Mesodermal cell (in vitro differentiated cells): ENCODE measurements around the gene LRRTM3.

Experiments
- H3K27ac ChIP-seq: 2 replicates; pipeline ENCODE4 v1.7.0; 2013; ENCODE audit warnings: mild to moderate bottlenecking, low read depth, low read length, moderate library complexity; ENCODE audit not compliant: severe bottlenecking
- H3K36me3 ChIP-seq: 2 replicates; pipeline ENCODE4 v1.7.1; 2013; ENCODE audit warnings: mild to moderate bottlenecking, low read length, moderate library complexity; ENCODE audit not compliant: control insufficient read depth, insufficient read depth
- H3K4me1 ChIP-seq: one replicate; pipeline ENCODE4 v1.7.1; 2013; ENCODE audit warnings: mild to moderate bottlenecking, low read length; ENCODE audit not compliant: insufficient read depth, control insufficient read depth, poor library complexity, severe bottlenecking
- H3K4me3 ChIP-seq: 2 replicates; pipeline ENCODE4 v1.7.0; 2013; ENCODE audit warnings: low read length, control low read depth, mild to moderate bottlenecking; ENCODE audit not compliant: insufficient read depth, poor library complexity, severe bottlenecking; ENCODE audit errors: extremely low read depth
- H3K9me3 ChIP-seq: 2 replicates; pipeline ENCODE4 v1.7.1; 2013; ENCODE audit warnings: mild to moderate bottlenecking, low read length, moderate library complexity; ENCODE audit not compliant: control insufficient read depth
- WGBS, 2 experiments: methylation state at CpG; one replicate each; pipeline ENCODE4 v1.1.5; 2013; ENCODE audit warnings: missing lambda C conversion rate in 2 of 2; ENCODE audit not compliant: insufficient coverage in 2 of 2; 5-methylcytosine and 5-hydroxymethylcytosine counted together

The LRRTM3 gene

DNA sequence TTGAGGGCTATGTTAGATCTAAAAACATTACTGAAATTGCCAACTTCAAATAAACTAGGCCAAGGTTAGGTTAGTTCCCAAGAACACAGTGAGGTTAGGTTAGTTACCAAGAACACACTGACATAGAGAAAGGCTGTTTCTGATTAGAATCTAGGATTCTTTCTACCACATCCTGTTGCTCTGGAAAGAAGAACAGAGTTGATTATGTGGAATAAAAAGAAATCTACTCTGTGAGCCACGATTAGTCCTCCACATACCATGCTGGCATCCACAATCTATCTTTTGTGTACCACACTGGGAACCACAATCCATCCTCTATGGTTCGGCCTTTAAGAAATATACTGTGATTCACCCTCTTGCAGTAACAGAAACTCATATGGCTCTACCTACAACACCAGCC, 91.4 kb downstream of the LRRTM3 start:
- WGBS, 2 experiments = no CpG with 5 or more reads among the region's 2 CpGs
- H3K4me3 ChIP-seq = no peak overlapping the region
- no peaks in the 10 kb centered on the region for H3K4me1 ChIP-seq
- H3K27ac ChIP-seq = no peak overlapping the region
- no peaks in the 10 kb centered on the region for H3K36me3 ChIP-seq
- H3K9me3 ChIP-seq = no peaks in the 10 kb centered on the region

DNA sequence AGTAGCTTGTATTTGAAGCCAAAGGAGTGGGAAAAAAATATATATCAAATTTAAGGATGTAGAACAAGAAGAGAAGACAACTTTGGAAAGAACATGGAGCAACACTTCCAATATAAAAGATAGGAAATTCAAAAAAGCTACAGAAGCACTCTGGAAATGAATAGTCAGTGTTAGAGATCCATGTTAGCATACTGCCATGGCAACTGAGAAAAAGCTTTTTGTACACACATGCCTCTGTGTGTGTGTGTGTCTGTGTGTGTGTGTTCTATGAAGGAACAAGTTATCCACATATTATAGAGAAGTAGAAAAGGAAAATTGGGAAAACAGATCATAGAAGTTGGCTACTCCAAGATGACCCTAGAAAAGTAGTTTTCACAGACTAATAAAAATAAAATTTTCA, 96.3 kb downstream of the LRRTM3 start:
- no peak overlapping the region for H3K4me3 ChIP-seq
- no peaks in the 10 kb centered on the region for H3K9me3 ChIP-seq
- no peaks in the 10 kb centered on the region for H3K4me1 ChIP-seq
- no peaks in the 10 kb centered on the region for H3K36me3 ChIP-seq
- H3K27ac ChIP-seq = no peak overlapping the region

DNA sequence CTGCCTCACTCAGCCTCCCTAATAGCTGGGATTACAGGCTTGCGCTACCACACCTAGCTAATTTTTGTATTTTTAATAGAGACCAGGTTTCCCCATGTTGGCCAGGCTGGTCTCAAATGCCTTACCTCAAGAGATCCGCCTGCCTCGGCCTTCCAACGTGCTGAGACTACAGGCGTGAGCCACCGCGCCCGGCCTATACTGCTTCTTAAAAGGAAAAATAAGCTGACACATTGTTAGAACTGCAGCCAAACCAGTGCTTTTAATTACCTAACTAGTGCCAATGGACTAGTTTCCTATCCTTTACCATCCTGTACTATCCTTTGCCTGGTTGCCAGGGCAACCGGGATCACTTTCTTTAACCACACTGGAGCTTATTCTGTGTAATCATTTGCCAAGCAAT, 108.0 kb downstream of the LRRTM3 start:
- Histone ChIP-seq H3K4me3 (no peak overlapping the region), H3K4me1 (no peaks in the 10 kb centered on the region), H3K36me3 (no peaks in the 10 kb centered on the region), H3K27ac (no peak overlapping the region), H3K9me3 (no peaks in the 10 kb centered on the region)
- 97 to 98% methylated on average over 7 to 9 of the region's 9 CpGs for WGBS, 2 experiments

DNA sequence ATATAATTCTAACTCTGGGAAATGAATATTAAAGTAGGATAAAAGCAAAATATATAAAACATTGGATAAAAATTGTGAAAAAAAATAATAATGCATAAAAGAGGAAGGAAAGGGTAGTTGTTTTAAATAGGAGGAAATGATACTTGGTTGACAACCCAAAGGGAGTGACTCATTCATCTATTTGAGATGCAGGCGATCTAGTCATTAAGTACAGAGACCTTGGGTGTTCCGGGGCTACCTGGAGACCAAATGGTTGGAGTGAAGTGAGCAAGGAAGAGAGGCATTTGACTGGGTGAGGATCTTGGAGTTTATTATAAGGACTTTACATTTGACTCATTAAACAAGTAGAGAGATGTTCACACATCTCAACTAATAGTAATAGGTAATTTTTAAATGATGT, 111.0 kb downstream of the LRRTM3 start:
- 47 to 89% methylated on average over 1 to 2 of the region's 2 CpGs for WGBS, 2 experiments
- no peaks in the 10 kb centered on the region for H3K4me1 ChIP-seq

DNA sequence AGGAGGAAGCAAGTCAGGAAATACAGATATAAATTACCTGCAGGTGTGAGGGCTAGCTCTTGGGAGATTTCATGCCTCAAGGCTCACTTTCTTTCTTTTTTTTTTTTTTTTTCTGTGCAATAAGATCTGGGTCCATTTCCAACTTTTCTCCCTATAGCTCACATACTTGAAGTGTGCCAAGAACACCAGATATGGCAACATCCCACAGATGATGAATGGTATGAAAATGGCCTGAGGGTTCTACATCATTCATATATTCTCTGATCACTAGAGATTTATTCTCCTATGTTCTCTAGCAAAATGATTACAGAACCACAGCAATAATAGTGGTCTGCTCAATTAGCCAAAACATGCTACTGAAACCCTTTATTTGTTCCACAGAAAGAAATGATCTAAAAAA, 117.2 kb downstream of the LRRTM3 start:
- Histone ChIP-seq H3K9me3 (no peaks in the 10 kb centered on the region), H3K4me1 (no peaks in the 10 kb centered on the region), H3K36me3 (no peaks in the 10 kb centered on the region), H3K27ac (no peak overlapping the region), H3K4me3 (no peak overlapping the region)

More for the DNA sequence above, 111.0 kb downstream of the LRRTM3 start:
- no peak overlapping the region for H3K27ac ChIP-seq
- H3K4me3 ChIP-seq = no peak overlapping the region
- H3K36me3 ChIP-seq = no peaks in the 10 kb centered on the region
- H3K9me3 ChIP-seq = no peaks in the 10 kb centered on the region

DNA sequence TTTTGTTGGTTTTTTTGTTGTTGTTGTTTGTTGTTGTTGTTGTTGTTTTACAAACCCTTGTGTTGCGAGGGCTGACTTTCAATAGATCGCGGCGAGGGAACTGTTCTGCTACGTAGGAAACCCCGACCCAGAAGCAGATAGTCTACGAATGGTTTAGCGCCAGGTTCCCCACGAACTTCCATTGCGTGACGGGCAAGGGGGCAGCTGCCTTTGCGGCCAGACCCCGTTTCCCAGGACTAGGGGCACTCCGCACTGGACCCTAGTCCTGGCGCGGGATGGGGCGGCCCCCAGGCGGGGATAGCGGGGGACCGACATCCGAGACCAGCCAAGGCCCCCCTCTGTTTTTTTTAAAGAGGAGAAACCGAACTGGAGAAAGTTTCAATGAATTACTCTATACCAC, 119.6 kb downstream of the LRRTM3 start:
- no peaks in the 10 kb centered on the region for H3K36me3 ChIP-seq
- no peak overlapping the region for H3K27ac ChIP-seq
- no peak overlapping the region for H3K4me3 ChIP-seq
- WGBS, 2 experiments = 97% methylated on average over 11 to 16 of the region's 22 CpGs
- no peaks in the 10 kb centered on the region for H3K4me1 ChIP-seq
- H3K9me3 ChIP-seq = no peaks in the 10 kb centered on the region

DNA sequence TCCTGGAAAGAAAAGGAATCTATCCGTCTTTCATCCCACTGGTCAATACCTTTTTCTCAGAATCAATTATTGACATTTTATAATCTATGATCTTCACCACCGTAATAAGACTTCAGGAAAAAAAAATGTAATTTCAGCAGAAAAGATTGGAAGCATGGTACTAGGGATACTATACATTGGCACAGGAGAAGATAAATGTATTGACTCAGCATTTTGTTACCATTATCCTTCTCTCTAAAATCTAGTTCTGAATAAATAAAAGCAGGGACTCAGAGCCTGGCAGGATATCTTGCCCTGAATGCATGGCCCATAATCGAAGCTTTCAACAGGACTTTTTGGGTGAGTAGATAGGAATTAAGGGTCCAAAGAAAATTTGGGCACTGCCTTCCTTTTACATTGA, 120.7 kb downstream of the LRRTM3 start:
- WGBS, 2 experiments = 100% methylated on average over 1 of the region's 3 CpGs; no CpG with 5 or more reads in 1 of the 2 experiments
- no peak overlapping the region for H3K27ac ChIP-seq

DNA sequence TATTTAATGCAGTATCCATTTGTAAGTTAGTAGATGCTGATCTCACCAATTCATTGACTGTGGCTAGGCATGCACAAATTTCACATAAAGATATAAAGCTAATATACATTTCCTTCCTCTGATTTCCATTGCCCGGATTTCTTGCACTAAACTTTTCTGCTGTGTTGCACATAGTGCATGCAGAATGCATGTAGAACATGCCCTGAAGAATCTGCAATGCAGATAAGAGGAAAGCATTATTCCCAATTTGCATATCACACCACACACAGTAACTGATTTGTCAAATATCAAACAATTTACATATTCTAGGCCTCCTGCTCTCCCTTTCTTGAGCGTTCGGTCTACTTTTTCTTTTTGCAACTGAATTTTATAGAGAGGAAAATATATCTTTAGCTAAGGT, 124.2 kb downstream of the LRRTM3 start:
- no peak overlapping the region for H3K27ac ChIP-seq
- H3K9me3 ChIP-seq = no peaks in the 10 kb centered on the region
- no peaks in the 10 kb centered on the region for H3K4me1 ChIP-seq
- WGBS, 2 experiments = 78% methylated on average over 1 of the region's 3 CpGs; no CpG with 5 or more reads in 1 of the 2 experiments
- H3K36me3 ChIP-seq = no peaks in the 10 kb centered on the region
- no peak overlapping the region for H3K4me3 ChIP-seq

More for the DNA sequence above, 120.7 kb downstream of the LRRTM3 start:
- Histone ChIP-seq H3K4me1 (no peaks in the 10 kb centered on the region), H3K4me3 (no peak overlapping the region), H3K36me3 (no peaks in the 10 kb centered on the region), H3K9me3 (no peaks in the 10 kb centered on the region)

DNA sequence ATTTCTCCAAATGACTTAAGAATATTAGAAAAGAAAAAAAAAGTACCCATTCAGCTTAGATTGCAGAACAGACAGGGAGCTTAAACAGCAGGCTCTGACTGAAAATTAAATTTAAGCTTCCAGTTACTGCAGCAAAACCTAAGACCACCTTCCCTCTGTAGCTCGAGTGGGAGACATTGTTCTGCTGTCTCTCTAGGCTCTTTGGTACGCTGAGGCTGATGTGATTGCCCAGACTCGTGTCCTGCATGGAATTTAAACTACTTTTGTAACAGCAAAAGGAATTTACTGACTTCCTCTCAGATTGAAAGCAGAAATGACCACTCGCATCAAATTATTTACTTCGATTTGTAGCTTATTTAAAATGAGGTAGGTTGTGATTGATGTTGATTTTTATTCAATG, 124.6 kb downstream of the LRRTM3 start:
- H3K36me3 ChIP-seq = no peaks in the 10 kb centered on the region
- H3K4me1 ChIP-seq = no peaks in the 10 kb centered on the region
- no peaks in the 10 kb centered on the region for H3K9me3 ChIP-seq
- WGBS, 2 experiments = 61 to 87% methylated on average over 2 to 3 of the region's 5 CpGs
- no peak overlapping the region for H3K27ac ChIP-seq
- no peak overlapping the region for H3K4me3 ChIP-seq

DNA sequence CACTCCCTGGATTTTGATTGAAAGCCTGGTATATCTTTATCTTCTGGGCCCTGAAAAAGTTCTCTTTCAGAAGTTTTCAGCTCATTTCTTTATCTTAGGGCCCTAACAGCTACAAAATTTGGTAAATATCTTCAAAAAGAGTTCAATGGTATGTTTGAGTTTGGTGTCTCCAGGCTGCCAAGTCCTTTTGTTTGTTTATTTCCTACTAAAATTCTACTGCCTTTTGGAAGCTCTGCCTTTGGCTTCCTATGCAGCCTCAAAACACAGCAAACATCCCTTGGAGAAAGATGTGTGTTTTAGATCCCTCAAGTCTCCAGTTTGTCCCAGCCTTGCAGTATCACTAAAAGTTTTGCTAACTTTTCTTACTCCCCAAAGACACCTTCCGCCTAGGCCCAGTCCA, 146.8 kb downstream of the LRRTM3 start:
- Histone ChIP-seq H3K9me3 (no peaks in the 10 kb centered on the region), H3K36me3 (no peaks in the 10 kb centered on the region), H3K4me1 (peaks cover 5% of the 10 kb centered on the region), H3K27ac (peak overlapping the region; percentile 19), H3K4me3 (no peak overlapping the region)
- 78 to 80% methylated on average over 1 of the region's 1 CpG for WGBS, 2 experiments

DNA sequence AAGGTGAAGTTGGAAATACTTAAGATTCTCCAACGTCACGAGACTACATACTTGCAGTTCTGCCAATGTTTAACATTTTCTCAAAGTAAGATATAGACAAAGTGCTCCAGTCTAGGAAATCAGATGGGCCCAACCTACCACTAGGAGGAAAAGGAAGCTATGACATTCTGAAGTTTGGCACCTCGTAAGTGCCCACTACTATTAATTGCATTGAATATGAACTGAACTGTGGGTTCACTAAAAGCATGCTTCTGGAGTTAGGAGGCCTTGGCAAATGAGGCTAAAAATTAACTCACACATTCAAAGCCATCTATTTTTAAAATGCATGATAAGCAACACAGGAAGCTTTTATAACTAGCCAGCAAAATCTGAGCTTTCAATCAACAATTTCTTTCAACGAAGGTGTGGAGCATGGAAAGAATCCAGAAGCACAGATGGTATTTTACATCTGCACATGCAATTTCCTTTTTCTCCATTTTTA, 149.7 kb downstream of the LRRTM3 start:
- 93 to 100% methylated on average over 1 to 2 of the region's 4 CpGs for WGBS, 2 experiments
- Histone ChIP-seq H3K4me1 (peaks cover 5% of the 10 kb centered on the region), H3K27ac (no peak overlapping the region), H3K4me3 (no peak overlapping the region), H3K9me3 (no peaks in the 10 kb centered on the region), H3K36me3 (no peaks in the 10 kb centered on the region)

DNA sequence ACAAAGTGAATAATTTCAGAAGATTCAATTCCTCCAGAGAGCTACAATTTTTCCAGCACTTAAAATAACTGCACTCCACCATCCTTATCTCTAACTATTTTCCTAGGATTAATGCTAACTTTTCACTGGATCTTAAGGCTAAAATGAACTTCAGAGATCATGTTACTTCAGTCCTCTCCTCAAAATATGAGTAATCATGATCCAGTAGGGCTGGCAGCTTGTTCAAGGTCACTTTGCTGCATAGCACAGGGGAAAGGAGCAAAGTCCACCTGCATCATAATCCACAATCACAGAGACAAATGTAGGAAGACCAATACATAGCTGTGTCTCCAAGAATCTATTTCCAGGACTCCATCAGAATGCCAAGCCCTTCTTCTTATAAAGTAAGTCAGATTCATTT, 150.3 kb downstream of the LRRTM3 start:
- peaks cover 5% of the 10 kb centered on the region for H3K4me1 ChIP-seq
- no peaks in the 10 kb centered on the region for H3K9me3 ChIP-seq
- H3K4me3 ChIP-seq = no peak overlapping the region
- no peaks in the 10 kb centered on the region for H3K36me3 ChIP-seq
- H3K27ac ChIP-seq = no peak overlapping the region
